ENCODE data around the gene CYB5R4.

- TF ChIP-seq CTCF (IDR thresholded peaks at IDR 0.05; ENCODE audit: low read depth, low read length), result no peak
- TF ChIP-seq EZH2phosphoT487 (IDR thresholded peaks at IDR 0.05; ENCODE audit: low read depth), result no peak
These were observed 68.0 kb downstream of the CYB5R4 start for GRCh38 chr6:83927470-83927869.
